Trophoblast cell (in vitro differentiated cells and primary cell): ENCODE measurements around the gene SERPINA3.

ENCODE experiments used
- DNase-seq, 2 donors: peaks; one replicate each; pipeline ENCODE4 v3.0.0-alpha.2; 2016
- H2AFZ ChIP-seq: 2 replicates; pipeline ENCODE4 v1.6.1; 2013; ENCODE audit warnings: low read length, moderate library complexity, mild to moderate bottlenecking; ENCODE audit not compliant: insufficient read depth, poor library complexity
- H2AK5ac ChIP-seq: 2 replicates; pipeline ENCODE4 v1.6.1; 2013; ENCODE audit warnings: mild to moderate bottlenecking, low read length
- H2BK120ac ChIP-seq: 2 replicates; pipeline ENCODE4 v1.6.1; 2013; ENCODE audit warnings: low read length, mild to moderate bottlenecking, moderate library complexity; ENCODE audit not compliant: insufficient read depth, poor library complexity
- H2BK12ac ChIP-seq: 2 replicates; pipeline ENCODE4 v1.6.1; 2013; ENCODE audit warnings: mild to moderate bottlenecking, low read length, moderate library complexity
- H2BK5ac ChIP-seq: 2 replicates; pipeline ENCODE4 v1.6.1; 2013; ENCODE audit warnings: low read length, low read depth, moderate library complexity, mild to moderate bottlenecking; ENCODE audit not compliant: poor library complexity
- H3K14ac ChIP-seq: 2 replicates; pipeline ENCODE4 v1.6.1; 2013; ENCODE audit warnings: mild to moderate bottlenecking, low read length
- H3K18ac ChIP-seq: 2 replicates; pipeline ENCODE4 v1.6.1; 2013; ENCODE audit warnings: mild to moderate bottlenecking, low read length
- H3K23ac ChIP-seq: 2 replicates; pipeline ENCODE4 v1.6.1; 2013; ENCODE audit warnings: low read length
- H3K27ac ChIP-seq: 2 replicates; pipeline ENCODE4 v1.5.1; 2013; ENCODE audit warnings: low read depth, mild to moderate bottlenecking, inconsistent platforms, low read length, moderate library complexity
- H3K27me3 ChIP-seq: 2 replicates; pipeline ENCODE4 v1.6.1; 2013; ENCODE audit warnings: inconsistent platforms, mild to moderate bottlenecking, low read length, moderate library complexity; ENCODE audit not compliant: insufficient read depth
- H3K36me3 ChIP-seq, 2 experiments: 1 replicate in 1 of 2; 2 replicates in 1 of 2; pipeline ENCODE4 v1.6.1; 2013; ENCODE audit warnings: low read length in 2 of 2, mild to moderate bottlenecking in 2 of 2, moderate library complexity in 1 of 2; ENCODE audit not compliant: insufficient read depth in 2 of 2, control insufficient read depth in 1 of 2
- H3K4ac ChIP-seq: 2 replicates; pipeline ENCODE4 v1.6.1; 2013; ENCODE audit warnings: low read depth, mild to moderate bottlenecking, low read length, moderate library complexity
- H3K4me1 ChIP-seq, 2 experiments: 1 replicate in 1 of 2; 2 replicates in 1 of 2; pipeline ENCODE4 v1.6.1; 2013; ENCODE audit warnings: low read length in 2 of 2, mild to moderate bottlenecking in 2 of 2, moderate library complexity in 1 of 2; ENCODE audit not compliant: insufficient read depth in 2 of 2, control insufficient read depth in 1 of 2
- H3K4me2 ChIP-seq: 2 replicates; pipeline ENCODE4 v1.6.1; 2013; ENCODE audit warnings: inconsistent platforms, mild to moderate bottlenecking, low read length, moderate library complexity
- H3K4me3 ChIP-seq: 2 replicates; pipeline ENCODE4 v1.5.1; 2013; ENCODE audit warnings: mild to moderate bottlenecking, low read depth, low read length, inconsistent platforms
- H3K79me1 ChIP-seq: one replicate; pipeline ENCODE4 v1.6.1; 2013; ENCODE audit warnings: low read length
- H3K79me2 ChIP-seq: 2 replicates; pipeline ENCODE4 v1.6.1; 2013; ENCODE audit warnings: low read length, mild to moderate bottlenecking; ENCODE audit not compliant: control insufficient read depth, insufficient read depth, poor library complexity
- H3K9ac ChIP-seq: 2 replicates; pipeline ENCODE4 v1.6.1; 2013; ENCODE audit warnings: mild to moderate bottlenecking, low read length
- H3K9me3 ChIP-seq: 2 replicates; pipeline ENCODE4 v1.6.1; 2013; ENCODE audit warnings: low read depth, mild to moderate bottlenecking, control low read depth, inconsistent platforms, low read length; ENCODE audit not compliant: insufficient read depth
- H4K12ac ChIP-seq: 2 replicates; pipeline ENCODE4 v1.6.1; 2013; ENCODE audit warnings: low read depth, mild to moderate bottlenecking, low read length, moderate library complexity
- H4K8ac ChIP-seq: 2 replicates; pipeline ENCODE4 v1.6.1; 2013; ENCODE audit warnings: low read depth, mild to moderate bottlenecking, low read length, moderate library complexity
- H4K91ac ChIP-seq: one replicate; pipeline ENCODE4 v1.6.1; 2013; ENCODE audit warnings: low read depth, mild to moderate bottlenecking, low read length, moderate library complexity
- WGBS: extraction: QIAGEN DNeasy Blood & Tissue Kit; methylation state at CpG from one replicate; pipeline ENCODE4 v1.1.7; 2013; ENCODE audit warnings: missing lambda C conversion rate; ENCODE audit not compliant: insufficient read length, insufficient coverage; ENCODE audit errors: extremely low coverage; 5-methylcytosine and 5-hydroxymethylcytosine counted together

The SERPINA3 gene

GRCh38 chr14:94673071-94673470 lies 60.9 kb downstream of the SERPINA3 start:
- no peak overlapping the region for H2BK120ac ChIP-seq
- H2BK5ac ChIP-seq = no peak overlapping the region
- DNase-seq = no peak
- no peak overlapping the region for H3K14ac ChIP-seq
- no peak overlapping the region for H3K4me3 ChIP-seq
- H3K79me1 ChIP-seq = no peaks in the 10 kb centered on the region
- no peak overlapping the region for H3K4ac ChIP-seq
- H3K23ac ChIP-seq = no peak overlapping the region
- H3K36me3 ChIP-seq = no peaks in the 10 kb centered on the region
- WGBS = no CpG with 5 or more reads among the region's 7 CpGs
- H3K9ac ChIP-seq = no peak overlapping the region
- H4K12ac ChIP-seq = no peak overlapping the region
- H4K8ac ChIP-seq = no peak overlapping the region
- H3K4me1 ChIP-seq = no peaks in the 10 kb centered on the region
- H3K18ac ChIP-seq = no peak overlapping the region
- H4K91ac ChIP-seq = no peak overlapping the region
- no peak overlapping the region for H3K4me2 ChIP-seq
- H3K27ac ChIP-seq = no peak overlapping the region
- no peaks in the 10 kb centered on the region for H3K79me2 ChIP-seq
- no peaks in the 10 kb centered on the region for H3K9me3 ChIP-seq
- no peak overlapping the region for H2BK12ac ChIP-seq
- no peak overlapping the region for H2AFZ ChIP-seq
- no peak overlapping the region for H2AK5ac ChIP-seq
- H3K27me3 ChIP-seq = no peaks in the 10 kb centered on the region
